Inferior parietal cortex (tissue), 1 donor: ENCODE measurements around the gene SAXO2.
"Not testable (repeated sequence)": the region's sequence is repeated elsewhere in the genome, so short reads cannot be mapped to it uniquely, and the experiment has no call there.

Experiments
- DNase-seq: peaks from one replicate; pipeline ENCODE4 v3.0.0-alpha.2; 2016; ENCODE audit errors: extremely low spot score

The SAXO2 gene

GRCh38 chr15:82333603-82334553 is 71.3 kb downstream of the SAXO2 start:
- not testable (repeated sequence) for DNase-seq
